Spleen (tissue), 11 donors: Measurements from ENCODE around the gene PEX7. TPM values are rescaled to one million over a fixed set of nuclear protein-coding genes. Genes with fewer than 3 reads are reported as not detected.
"Not testable (repeated sequence)": the region's sequence is repeated elsewhere in the genome, so short reads cannot be mapped to it uniquely, and the experiment has no call there.

Experiments
- DNase-seq: peaks from one replicate; pipeline ENCODE4 v3.0.0-alpha.2; 2020
- H3K27ac ChIP-seq, 8 donors: fragments of 200-600 bp; sonication (generic) in 7 of 8; 1 replicate in 4 of 8; 2 replicates in 4 of 8; pipeline versions ENCODE4 v1.5.0 to v1.8.0; 2016 to 2021; ENCODE audit warnings: inconsistent platforms in 4 of 8, mild to moderate bottlenecking in 4 of 8, moderate library complexity in 1 of 8
- H3K27me3 ChIP-seq, 7 donors: fragments of 200-600 bp; sonication (generic) in 6 of 7; replicated peaks in 1 of 7; 1 replicate in 4 of 7; 2 replicates in 3 of 7; pipeline versions ENCODE4 v1.5.0 to v1.8.0; 2016 to 2021; ENCODE audit warnings: inconsistent platforms in 3 of 7, mild to moderate bottlenecking in 1 of 7
- H3K36me3 ChIP-seq, 6 donors: fragments of 200-600 bp; sonication (generic) in 5 of 6; 1 replicate in 4 of 6; 2 replicates in 2 of 6; pipeline versions ENCODE4 v1.5.0 to v1.8.0; 2016 to 2021; ENCODE audit warnings: inconsistent platforms in 2 of 6
- H3K4me1 ChIP-seq, 6 donors: fragments of 200-600 bp; sonication (generic) in 5 of 6; 1 replicate in 3 of 6; 2 replicates in 3 of 6; pipeline versions ENCODE4 v1.5.0 to v1.8.0; 2016 to 2021; ENCODE audit warnings: inconsistent platforms in 3 of 6
- H3K4me3 ChIP-seq, 8 donors: fragments of 200-600 bp; sonication (generic) in 7 of 8; 1 replicate in 4 of 8; 2 replicates in 4 of 8; pipeline versions ENCODE4 v1.5.0 to v1.8.0; 2016 to 2021; ENCODE audit warnings: inconsistent platforms in 4 of 8, mild to moderate bottlenecking in 4 of 8, moderate library complexity in 2 of 8
- H3K9me3 ChIP-seq, 8 donors: fragments of 200-600 bp; sonication (generic) in 7 of 8; 1 replicate in 4 of 8; 2 replicates in 4 of 8; pipeline versions ENCODE4 v1.5.0 to v1.8.0; 2016 to 2021; ENCODE audit warnings: inconsistent platforms in 4 of 8
- CTCF ChIP-seq, 11 experiments: fragments of 200-600 bp in 7 of 11; fragments of 450-650 bp in 4 of 11; sonication (generic) in 4 of 11; IDR thresholded peaks in 8 of 11; conservative IDR thresholded peaks in 3 of 11; 1 replicate in 7 of 11; 2 replicates in 4 of 11; pipeline versions ENCODE4 v1.4.0 to v1.8.0; 2016 to 2021; ENCODE audit warnings: antibody characterized with exemption in 11 of 11, inconsistent platforms in 4 of 11, mild to moderate bottlenecking in 1 of 11
- POLR2A ChIP-seq, 3 donors: fragments of 450-650 bp; IDR thresholded peaks; one replicate each; pipeline ENCODE4 v1.5.1; 2017; ENCODE audit warnings: antibody characterized with exemption in 3 of 3, mild to moderate bottlenecking in 1 of 3
- POLR2AphosphoS5 ChIP-seq, 3 donors: sonication (generic); formaldehyde crosslinking; IDR thresholded peaks; one replicate each; pipeline ENCODE4 v1.5.1; 2017; ENCODE audit warnings: antibody characterized with exemption in 3 of 3
- WGBS, 5 donors: extraction: QIAGEN DNeasy Blood & Tissue Kit in 3 of 5; methylation state at CpG; one replicate each; pipeline versions ENCODE4 v1.1.5 to v1.1.7; 2013 to 2018; 5-methylcytosine and 5-hydroxymethylcytosine counted together
- intact Hi-C: fragments of 100-400 bp; cut with DNase I; formaldehyde crosslinking; loops from one replicate; pipeline ENCODE4 v1.15.0; 2023; ENCODE audit warnings: low total_unique reads
- polyA plus RNA-seq, 3 donors: library from polyadenylated mRNA; stranded (reverse); fragments of 200-250 nt; gene quantifications; one replicate each; pipeline ENCODE4 v1.2.1, GENCODE V29; 2013
- total RNA-seq, 7 donors: library from RNA; depleted of rRNA in 3 of 7; stranded (reverse); fragments of >200 nt in 3 of 7; fragmentation: NEBNext Ultra II Directional in 4 of 7; extraction: Animal tissue kit (Norgen Biotek cat#: 25700) in 4 of 7; gene quantifications; one replicate each; pipeline versions ENCODE4 v1.1.0 to v1.2.1, GENCODE V29; 2016 to 2021
- donor health status: healthy with polysubstance abuse.
- donor health status: DM: no; HTN: no; CAD: no; lungs with moderate emphysema.
- donor health status: DM: no; HTN: no; CAD: no.
- donor health status: Bipolar disorder and iron deficiency.
- donor health status: healthy.
- donor health status: DM: no; HTN: no; CAD: no.
- donor health status: DM: yes; HTN: yes; CAD: no.

Gene PEX7
- total and polyA plus RNA-seq, 10 donors, result 2.2 to 6.4 (median 5.0) TPM

GRCh38 chr6:136866872-136867416 lies 44.6 kb downstream of the PEX7 start:
- TF ChIP-seq CTCF (IDR thresholded peaks at IDR 0.05 in 8 of 11, conservative IDR thresholded peaks at IDR 0.05 in 3 of 11) (no peak), POLR2A (IDR thresholded peaks at IDR 0.05) (no peak), POLR2AphosphoS5 (IDR thresholded peaks at IDR 0.05) (no peak)

GRCh38 chr6:136869451-136869850 lies 47.1 kb downstream of the PEX7 start:
- Histone ChIP-seq H3K27ac (no peak overlapping the region), H3K4me1 (no peaks in the 10 kb centered on the region), H3K9me3 (peaks cover 16 to 31% (median 29%) of the 10 kb centered on the region in 8 donors), H3K36me3 (peaks cover 3 to 55% (median 30%) of the 10 kb centered on the region in 6 donors), H3K4me3 (no peak overlapping the region), H3K27me3 (no peaks in the 10 kb centered on the region)
- TF ChIP-seq POLR2AphosphoS5 (IDR thresholded peaks at IDR 0.05) (no peak), POLR2A (IDR thresholded peaks at IDR 0.05) (no peak), CTCF (IDR thresholded peaks at IDR 0.05 in 8 of 11, conservative IDR thresholded peaks at IDR 0.05 in 3 of 11) (no peak)
- intact Hi-C loops, result no loop called here
- WGBS, 5 donors, result 92 to 100% (median 97%) methylated on average over 2 of the region's 2 CpGs
- no peak for DNase-seq

More at GRCh38 chr6:136866872-136867416, 44.6 kb downstream of the PEX7 start:
- WGBS, 5 donors, result 89 to 95% (median 94%) methylated on average over 4 of the region's 4 CpGs
- Histone ChIP-seq H3K27me3 (no peaks in the 10 kb centered on the region), H3K27ac (no peak overlapping the region), H3K36me3 (peaks cover 0 to 30% (median 10%) of the 10 kb centered on the region in 6 donors), H3K4me1 (no peaks in the 10 kb centered on the region), H3K9me3 (peaks cover 0 to 6% (median 4%) of the 10 kb centered on the region in 8 donors), H3K4me3 (no peak overlapping the region)
- DNase-seq, result no peak
- intact Hi-C loops, result no loop called here

- no peak for DNase-seq
- TF ChIP-seq POLR2AphosphoS5 (IDR thresholded peaks at IDR 0.05), result no peak
- TF ChIP-seq CTCF (IDR thresholded peaks at IDR 0.05 in 8 of 11, conservative IDR thresholded peaks at IDR 0.05 in 3 of 11), result no peak
- TF ChIP-seq POLR2A (IDR thresholded peaks at IDR 0.05), result no peak
- Histone ChIP-seq H3K9me3 (peaks cover 16 to 64% (median 57%) of the 10 kb centered on the region in 8 donors), H3K4me3 (no peak overlapping the region), H3K27me3 (no peaks in the 10 kb centered on the region), H3K4me1 (no peaks in the 10 kb centered on the region), H3K36me3 (peaks cover 3 to 66% (median 32%) of the 10 kb centered on the region in 6 donors), H3K27ac (no peak overlapping the region)
- 76 to 95% (median 94%) methylated on average over 3 of the region's 3 CpGs for WGBS, 5 donors
- intact Hi-C loops, result no loop called here
These were observed 51.4 kb downstream of the PEX7 start for GRCh38 chr6:136873748-136874147.

GRCh38 chr6:136876469-136876868 lies 54.1 kb downstream of the PEX7 start:
- H3K27ac ChIP-seq, H3K27me3 ChIP-seq, intact Hi-C loops, DNase-seq, H3K4me3 ChIP-seq, H3K4me1 ChIP-seq: not testable (repeated sequence)
- 93 to 99% (median 97%) methylated on average over 4 of the region's 4 CpGs for WGBS, 5 donors
- Histone ChIP-seq H3K9me3 (peaks cover 16 to 63% (median 56%) of the 10 kb centered on the region in 8 donors), H3K36me3 (peaks cover 3 to 52% (median 27%) of the 10 kb centered on the region in 6 donors)
